Stimulated activated CD4-positive, alpha-beta T cell treated with anti-CD3 and anti-CD28 coated beads, Interleukin-2, amount 100 ng/mL, for 4 hours (primary cell): ENCODE data around the gene CBX4.

Experiments used
- DNase-seq: peaks from one replicate; pipeline ENCODE4 v3.0.0-alpha.2; 2020; ENCODE audit warnings: low read depth

The CBX4 gene

GRCh38 chr17:79811868-79812352, 27.3 kb downstream of the CBX4 start:
- no peak for DNase-seq

GRCh38 chr17:79811011-79811867, 28.0 kb downstream of the CBX4 start:
- no peak for DNase-seq

- peak; percentile 85 for DNase-seq
Measured at GRCh38 chr17:79810130-79811010, 28.9 kb downstream of the CBX4 start.

GRCh38 chr17:79809530-79810129, 29.6 kb downstream of the CBX4 start:
- no peak for DNase-seq

- no peak for DNase-seq
Measured at GRCh38 chr17:79808763-79809529, 30.3 kb downstream of the CBX4 start.

- DNase-seq: no peak
Measured at GRCh38 chr17:79806863-79807720, 32.1 kb downstream of the CBX4 start.

GRCh38 chr17:79806446-79806760, 32.8 kb downstream of the CBX4 start:
- DNase-seq: no peak

- DNase-seq: no peak
Measured at GRCh38 chr17:79804856-79805696, 34.2 kb downstream of the CBX4 start.

- peak; percentile 68 for DNase-seq
Measured at GRCh38 chr17:79803997-79804855, 35.0 kb downstream of the CBX4 start.

GRCh38 chr17:79803421-79803996, 35.7 kb downstream of the CBX4 start:
- DNase-seq: no peak

GRCh38 chr17:79802736-79803420, 36.4 kb downstream of the CBX4 start:
- no peak for DNase-seq

- no peak for DNase-seq
Measured at GRCh38 chr17:79802039-79802735, 37.1 kb downstream of the CBX4 start.

GRCh38 chr17:79801156-79802038, 37.8 kb downstream of the CBX4 start:
- DNase-seq: no peak

GRCh38 chr17:79800325-79801155, 38.7 kb downstream of the CBX4 start:
- DNase-seq: no peak

- no peak for DNase-seq
Measured at GRCh38 chr17:79799538-79800324, 39.5 kb downstream of the CBX4 start.
